ENCODE data around the gene FAM83G.
A peak's percentile ranks its signal among the peaks of the same experiment; 100 is the strongest.

The FAM83G gene

DNA sequence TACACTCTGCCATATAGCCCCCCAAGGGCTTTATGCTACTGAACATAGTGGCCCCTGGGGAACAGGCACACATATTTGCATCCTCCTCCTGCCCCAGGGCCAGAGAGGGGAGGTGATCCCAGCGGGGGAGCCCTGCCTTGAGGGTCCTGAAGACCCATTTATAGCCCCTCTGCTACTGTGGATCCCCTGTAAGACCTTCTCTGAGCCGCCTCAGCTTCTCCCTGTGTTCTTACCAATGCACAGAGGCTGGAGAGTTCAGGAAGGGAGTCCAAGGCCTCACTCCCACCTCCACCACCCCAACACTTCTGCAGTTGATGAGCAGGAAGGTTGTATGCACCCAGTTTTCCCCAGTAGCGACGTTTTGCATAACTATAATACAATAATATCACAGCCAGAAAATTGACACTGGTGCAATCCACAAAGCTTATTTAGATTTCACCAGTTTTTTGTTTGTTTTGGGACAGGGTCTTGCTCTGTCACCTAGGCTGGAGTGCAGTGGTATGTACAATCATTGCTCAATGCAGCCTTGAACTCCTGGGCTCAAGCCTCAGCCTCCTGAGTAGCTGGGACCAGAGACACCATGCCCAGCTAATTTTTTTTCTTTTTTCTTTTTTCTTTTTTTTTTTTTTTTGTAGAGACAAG lies 1.3 kb upstream of the FAM83G start:
- no peak for DNase-seq (ENCODE audit: low read depth)

DNA sequence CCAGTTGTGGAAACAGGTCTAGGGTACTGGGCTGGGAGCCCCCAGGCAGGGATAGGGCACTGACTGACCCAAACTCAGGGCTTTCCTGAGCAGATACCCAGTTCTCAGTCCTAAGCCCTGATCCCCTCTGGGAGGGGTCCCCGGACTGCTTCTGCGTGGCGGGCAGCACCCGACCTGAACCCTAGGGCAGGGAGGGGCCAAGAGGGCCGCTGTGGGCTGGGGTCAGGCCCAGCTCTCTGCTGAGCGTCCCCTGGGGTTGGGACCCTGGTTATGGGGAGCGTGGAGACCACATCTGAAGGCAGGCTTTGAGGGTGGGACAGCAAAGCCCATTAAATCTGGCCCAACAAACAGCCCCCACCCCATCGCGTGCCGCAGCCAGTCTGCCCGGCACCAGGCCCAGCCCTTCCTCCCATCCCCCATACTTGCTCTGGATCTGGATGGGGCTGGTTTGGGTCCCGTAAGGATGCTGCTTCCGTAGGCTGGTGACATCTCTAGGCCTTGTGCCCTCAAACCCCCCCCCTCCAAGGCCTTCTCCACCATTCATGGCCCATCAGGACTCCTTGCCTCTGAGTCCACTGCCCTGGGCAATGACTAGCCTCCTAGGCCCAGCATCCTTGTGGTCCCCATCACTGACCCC lies 691 bp upstream of the FAM83G start:
- DNase-seq (ENCODE audit: low read depth): no peak

DNA sequence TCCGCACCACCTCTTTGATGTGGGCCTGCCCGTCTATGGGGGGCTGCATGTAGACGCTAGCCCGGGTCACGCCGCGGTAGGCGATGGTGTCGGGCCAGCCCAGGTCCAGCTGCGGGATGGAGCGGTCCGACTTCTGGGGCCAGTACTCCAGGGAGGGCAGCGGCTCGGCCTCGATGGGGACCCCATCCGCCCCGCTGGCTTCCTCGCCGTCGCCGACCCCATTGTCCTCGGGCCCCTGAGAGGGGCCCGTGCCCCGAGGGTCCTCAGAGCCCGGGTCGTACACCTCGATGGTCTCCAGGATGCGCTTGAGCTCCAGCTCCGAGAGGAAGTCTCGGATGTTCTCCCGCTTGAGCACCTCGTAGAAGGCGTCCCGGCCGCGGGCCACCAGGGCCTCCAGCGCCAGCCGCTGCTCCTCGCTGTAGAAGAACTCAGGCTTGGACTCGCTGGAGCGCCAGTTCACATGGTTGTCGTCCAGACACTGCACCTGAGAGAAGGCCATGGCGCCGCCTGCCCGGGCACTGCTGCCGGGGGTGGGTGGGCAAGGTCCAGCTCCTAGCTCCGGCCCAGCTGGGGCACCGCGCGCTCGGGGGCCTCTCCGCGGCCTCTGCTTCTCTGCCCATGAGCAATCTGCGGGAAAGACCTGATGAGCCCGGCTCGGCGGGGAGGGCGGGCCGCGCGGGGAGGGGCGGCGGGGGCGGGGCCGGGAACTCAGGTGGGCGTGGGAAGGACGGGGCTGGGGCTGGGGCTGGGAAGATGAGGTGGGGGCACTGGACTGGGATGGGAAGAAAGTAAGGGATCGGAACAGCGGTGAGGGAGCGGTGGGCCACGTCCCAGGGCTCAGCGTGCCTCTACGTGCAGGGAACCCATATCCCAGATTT lies 782 bp downstream of the FAM83G start:
- peak; percentile 50 for DNase-seq (ENCODE audit: low read depth)

DNA sequence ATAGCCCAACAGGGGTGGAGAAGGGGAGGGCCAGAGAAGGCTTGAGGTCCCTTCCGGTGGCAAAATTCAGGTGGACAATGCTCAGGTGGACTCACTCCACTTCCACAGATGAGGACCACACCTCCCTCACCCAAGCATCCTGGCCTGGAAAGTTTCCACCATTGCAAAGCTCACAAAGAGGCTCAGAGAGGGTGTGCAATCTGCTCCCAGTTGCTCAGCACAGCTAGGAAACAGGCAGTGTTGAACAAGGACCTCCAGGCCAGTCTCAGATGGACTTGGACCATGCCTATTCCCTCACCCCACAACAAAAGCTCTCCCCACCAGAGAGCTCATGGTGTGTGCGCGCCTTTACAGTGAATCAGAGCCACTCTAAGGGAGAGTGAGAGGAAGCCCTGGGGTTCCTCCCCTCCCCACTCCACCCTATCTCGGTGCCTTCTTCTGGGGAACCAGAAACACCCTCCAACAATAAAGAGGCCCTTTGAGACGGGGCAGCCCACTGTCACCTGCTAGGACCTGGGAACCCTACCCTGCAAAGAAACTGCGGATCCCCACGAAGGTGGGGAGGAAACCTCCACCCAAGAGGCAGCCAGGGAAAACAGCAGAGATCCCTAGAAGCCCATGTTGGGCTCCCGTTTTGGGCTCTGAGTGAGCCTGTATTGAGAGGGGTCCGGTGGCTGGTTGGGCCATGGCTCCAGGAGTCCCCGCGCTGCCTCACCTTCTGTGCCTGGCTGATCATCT lies 1.6 kb downstream of the FAM83G start:
- peak; percentile 80 for DNase-seq (ENCODE audit: low read depth)

DNA sequence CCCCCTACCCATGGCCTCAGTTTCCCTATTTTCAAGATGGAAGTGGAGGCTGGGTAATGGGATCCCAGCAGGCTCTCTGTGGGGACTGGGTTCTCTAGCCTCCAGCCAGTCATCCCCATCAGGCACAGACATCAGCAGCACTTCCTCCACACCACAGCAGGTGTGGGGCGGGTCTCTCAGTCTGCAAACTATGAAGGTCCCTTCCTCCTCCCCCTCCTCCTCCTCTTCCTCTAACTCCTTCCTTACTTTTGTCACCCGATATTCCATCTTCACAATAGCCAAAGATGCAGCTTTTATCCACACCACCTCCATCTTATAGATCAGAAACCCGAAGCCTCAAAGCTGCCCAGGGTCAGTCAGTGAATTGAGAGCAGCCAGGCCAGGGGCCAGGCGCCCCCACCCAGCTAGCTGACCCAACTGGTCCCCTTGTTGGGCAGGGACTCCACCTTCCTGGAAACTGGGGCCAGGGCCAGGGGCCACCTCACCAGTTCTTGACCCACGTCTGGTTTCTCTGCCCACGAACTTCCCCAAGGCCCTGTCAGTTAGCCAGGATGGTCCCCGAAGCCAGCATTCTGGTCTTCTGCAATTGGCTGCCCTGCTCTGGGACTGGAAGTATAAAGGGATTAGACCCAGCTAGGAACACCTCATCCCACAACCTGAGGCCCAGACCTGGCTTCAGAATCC lies 2.5 kb downstream of the FAM83G start:
- DNase-seq (ENCODE audit: low read depth): no peak

DNA sequence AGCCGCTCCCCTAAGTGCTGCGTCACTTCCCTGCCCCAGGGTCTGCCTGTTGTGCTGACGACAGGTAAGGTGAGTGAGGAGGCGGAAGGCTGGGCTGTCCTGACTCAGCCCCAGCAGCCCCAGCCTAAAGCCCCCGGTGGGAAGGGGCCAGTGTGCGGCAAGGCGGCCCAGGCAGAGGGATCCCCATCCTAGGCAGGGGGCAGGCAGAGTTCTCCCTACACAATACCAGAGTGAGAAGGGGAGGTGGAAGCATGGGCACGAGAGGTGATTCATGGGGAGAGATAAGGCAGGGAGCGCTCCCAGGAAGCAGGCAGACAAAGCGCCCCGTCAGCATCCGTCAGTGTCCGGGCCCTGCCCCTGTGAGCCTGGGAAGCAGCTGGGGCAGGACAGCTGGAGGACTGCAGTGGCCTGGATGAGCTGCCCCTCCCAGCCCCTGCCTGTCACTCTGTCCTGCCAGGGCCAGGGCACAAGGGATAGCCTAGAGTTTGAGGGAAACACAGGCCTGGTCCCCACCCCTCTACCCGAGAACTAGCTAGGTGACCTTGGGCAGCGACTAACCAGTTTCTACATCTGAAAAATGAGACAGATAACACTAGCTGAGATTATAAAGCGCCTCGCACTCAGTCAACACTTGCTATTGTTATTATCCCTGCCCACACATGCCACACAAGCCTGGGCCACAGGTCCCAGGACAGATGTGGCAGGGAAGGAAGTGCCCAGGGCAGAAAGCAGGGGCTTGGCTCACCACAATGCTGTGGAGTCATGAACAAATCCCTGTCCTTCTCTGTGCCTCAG lies 3.8 kb downstream of the FAM83G start:
- peak; percentile 73 for DNase-seq (ENCODE audit: low read depth)

DNA sequence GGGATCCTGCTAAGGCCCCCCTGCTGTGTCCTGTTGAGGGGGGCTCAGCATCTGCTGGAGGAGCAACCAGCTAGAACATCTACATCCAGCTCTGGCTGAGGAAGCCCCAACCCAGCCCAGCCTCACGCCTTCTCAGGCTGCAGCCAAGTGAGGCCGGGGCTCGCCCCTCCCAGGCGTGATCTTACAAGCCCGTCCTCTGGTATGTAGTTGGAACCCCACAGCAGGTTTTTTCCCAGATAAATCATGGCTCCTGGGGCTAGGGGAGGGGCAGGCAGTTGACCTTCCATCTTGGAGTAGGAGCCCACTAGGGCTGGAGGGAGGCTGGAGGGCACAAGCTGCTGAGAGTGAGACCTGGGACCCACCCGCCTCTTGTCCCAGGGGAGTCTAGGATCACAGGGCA lies 4.7 kb downstream of the FAM83G start:
- no peak for DNase-seq (ENCODE audit: low read depth)

DNA sequence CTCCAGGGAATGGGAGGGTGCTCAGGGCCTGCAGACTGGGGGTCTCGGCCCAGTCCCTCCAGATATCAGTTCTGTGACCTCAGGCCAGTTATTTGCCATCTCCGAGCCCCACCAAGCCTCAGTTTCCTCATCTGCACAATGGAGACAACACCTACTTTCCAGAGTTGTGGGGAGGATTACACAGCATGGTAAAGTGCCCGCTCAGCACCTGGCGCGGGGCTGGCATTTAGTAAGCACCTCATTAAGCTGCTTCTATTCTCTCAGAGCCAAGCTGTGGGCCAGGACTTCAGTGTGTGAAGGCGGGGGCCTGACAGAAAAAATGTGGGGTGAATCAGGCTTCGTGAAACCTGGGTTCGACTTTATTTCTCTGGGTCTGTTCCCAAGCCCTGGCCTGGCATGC lies 5.2 kb downstream of the FAM83G start:
- no peak for DNase-seq (ENCODE audit: low read depth)

DNA sequence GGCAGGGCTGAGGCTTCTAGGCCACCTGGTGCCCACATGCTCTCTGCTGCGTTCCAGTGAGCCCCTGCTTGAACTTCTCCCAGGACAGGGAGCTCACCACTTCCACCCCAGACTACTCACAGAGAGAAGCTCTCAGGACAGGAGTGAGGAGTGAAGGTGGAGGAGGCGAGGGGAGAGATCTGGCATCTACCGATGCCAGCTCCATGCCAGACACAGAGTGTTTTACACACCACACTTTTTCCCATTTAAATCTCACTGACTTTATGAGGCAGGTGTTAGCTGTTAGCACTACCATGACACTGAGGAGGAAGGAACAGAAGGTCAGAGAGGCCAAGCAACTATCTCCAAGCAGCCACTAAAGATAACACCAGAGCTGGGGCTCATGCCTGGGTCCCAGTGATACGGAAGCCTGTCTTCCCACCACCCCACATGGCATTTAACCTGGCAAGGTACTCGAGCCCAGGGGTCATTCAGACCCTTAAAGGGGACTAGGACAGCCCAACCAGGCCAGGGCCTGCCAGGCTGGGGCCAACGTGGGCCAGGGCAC lies 6.8 kb downstream of the FAM83G start:
- no peak for DNase-seq (ENCODE audit: low read depth)

DNA sequence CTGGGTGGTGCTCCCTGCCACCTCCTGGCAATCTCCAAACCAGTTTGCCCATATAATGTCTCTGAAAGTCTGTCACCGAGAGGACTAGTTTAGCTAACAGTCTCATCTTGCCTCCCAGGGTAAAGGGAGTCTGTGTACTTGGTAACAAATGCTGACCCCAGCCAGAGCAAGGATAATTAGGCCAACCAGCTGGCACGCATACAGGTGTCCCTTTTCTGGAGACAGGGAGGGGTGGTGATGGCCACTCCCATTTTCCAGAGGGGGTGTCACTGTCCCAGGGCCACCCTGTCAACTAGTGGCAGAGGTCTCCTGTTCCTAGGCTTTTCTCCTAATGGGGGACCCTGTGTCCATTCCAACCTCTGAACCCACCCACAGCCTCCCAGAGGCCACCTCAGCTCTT lies 8.1 kb downstream of the FAM83G start:
- DNase-seq (ENCODE audit: low read depth): no peak

DNA sequence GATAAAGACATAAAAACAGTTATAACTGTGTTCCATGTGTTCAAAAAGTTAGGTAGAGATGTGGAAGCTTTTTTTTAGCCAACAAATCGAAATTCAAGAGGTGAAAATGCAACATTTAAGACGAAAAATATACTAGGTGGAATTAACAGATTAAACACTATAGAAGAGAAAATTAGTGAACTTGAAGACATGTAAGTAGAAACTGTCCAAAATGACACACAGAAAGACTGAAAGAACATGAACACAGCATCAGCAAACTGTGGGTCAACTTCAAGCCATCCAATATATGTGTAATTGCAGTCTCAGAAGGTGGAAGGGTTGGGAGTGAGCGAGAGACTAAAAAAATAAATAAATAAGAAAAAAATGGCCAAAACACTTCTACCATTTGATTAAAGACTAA lies 9.3 kb downstream of the FAM83G start:
- DNase-seq (ENCODE audit: low read depth): no peak

DNA sequence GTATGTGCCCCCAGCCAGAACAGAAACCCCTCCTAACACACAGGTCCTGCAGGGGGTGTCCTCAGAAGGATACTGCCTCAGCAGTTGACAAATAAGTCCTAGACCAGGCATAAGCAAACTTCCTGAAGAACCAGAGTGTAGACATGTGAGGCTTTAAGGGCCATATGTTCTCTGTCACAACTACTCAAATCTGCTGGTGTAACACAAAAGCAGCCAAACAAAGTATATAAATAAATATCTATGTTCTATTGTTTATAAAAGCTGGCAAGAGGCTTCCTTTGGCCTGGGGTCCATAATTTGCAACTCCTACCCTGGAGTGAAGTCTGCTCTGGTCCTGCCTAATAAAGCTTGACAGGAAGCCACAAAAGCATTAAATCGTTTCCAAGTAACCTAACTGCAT lies 9.9 kb downstream of the FAM83G start:
- DNase-seq (ENCODE audit: low read depth): no peak

DNA sequence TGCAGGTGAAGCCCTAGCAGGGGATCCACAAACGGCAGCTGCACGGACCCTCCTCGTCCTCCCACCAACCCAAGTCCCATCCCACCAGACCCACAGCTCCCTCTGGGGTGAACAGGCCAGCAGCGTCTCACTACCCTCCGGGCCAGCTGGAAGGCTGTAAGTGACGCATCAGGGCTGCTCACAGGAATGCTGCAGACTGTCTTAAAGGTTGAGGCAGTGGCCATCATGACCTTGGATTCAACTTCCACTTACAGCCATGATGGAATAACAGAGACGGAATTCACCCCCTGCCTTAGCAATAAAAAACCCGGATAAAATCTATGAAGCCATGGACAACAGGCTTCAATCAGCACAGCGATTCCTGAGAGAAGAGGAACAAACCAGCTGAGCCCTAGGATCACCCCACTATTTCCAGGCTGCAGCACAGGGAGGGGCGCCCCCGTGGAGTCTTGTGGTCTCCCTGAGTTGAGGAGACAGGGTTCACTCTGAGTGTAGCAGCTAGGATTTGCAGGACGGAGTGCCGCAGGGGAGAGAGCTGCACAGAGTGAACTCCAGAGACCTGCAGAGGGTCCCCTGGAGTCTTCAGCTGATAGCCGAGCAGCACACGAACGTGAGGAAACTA lies 10.5 kb downstream of the FAM83G start:
- DNase-seq (ENCODE audit: low read depth): peak; percentile 50

DNA sequence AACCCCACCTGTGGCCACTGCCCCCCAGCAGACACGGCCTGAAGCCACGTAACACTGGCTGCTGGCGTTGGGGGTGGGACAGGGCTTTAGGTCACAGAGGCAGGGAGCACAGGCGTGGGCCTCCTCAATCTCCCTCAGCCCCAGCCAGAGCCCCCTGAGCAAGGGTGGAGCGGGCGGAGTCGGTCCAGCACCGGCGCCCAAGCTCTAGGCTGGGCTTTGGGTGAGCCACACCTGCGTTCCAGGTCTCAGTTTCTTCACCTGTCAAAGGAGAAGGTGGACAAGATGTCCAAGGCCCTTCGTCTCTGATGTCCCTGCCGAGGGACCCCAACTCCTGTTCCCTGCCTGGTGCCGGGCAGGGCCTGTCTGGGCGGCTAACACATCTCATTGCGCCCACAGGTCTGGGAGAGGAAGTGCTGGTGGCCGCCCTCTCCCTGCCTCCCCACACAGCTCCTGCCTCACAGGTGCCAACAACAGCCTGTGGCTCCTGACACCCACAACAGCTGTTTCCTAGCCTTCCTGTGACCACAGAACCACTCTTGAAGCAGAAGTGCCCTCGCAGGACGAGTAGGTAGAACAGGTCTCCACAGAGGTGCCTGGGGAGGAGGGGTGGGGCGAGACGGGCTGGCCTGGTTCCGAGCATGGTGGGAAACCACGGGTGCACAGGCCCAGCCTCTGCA lies 12.0 kb downstream of the FAM83G start:
- DNase-seq (ENCODE audit: low read depth): no peak

DNA sequence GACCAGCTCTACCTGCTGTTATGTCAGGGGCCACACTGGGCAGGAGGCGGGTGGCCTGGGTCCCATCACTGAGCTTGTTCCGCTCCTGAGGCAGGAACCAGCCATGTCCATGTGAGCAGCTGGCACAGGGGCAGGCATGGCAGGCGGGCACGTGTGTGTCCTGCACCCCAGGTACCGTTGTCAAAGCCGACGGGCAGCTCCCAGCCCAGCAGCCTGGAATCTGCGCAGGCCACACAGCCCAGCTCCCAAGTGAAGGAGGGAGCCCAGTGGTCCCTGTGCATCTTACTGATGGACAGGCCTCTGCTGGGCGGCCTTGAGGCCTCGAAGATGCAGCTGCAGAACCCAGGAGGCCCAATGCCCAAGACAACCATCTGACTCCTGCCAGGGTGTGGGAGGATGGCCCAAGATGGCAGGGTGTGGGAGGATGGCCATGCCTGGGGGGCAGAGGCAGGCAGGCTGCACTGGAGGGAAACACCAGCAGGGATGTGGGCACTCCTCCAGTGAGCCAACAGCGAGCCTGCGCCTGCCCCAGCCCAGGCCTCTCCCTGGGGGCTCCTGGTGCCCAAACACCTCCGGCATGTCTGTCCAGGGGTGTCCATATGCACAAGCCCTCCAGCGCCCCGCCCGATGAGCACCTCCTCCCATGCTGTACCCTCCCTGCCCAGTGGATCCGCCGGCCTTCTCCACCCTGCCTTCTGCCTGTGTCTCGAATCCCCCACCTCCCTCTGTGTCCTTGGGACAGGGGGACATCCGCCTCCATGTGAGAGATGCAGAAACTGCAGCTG lies 12.8 kb downstream of the FAM83G start:
- DNase-seq (ENCODE audit: low read depth): no peak

DNA sequence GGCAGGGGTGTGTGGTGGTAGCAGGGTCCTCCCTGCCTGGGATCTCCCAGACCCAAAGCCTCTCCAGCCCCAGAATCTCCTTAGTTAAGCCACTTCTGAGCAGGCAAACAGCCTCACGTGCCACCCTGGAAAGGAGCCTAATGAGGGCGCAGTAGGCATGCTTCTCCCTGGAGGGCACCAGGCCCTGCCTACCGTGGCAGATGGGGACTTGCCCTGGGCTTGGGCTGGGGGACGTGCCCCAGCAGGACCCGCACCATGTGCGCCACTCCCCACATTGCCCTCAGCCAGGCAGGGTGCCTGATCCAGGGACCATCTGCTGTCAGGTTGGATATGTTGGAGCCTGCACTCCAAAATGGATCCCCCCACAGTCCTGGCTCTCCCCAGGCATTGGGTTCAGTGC lies 14.2 kb downstream of the FAM83G start:
- DNase-seq (ENCODE audit: low read depth): no peak

DNA sequence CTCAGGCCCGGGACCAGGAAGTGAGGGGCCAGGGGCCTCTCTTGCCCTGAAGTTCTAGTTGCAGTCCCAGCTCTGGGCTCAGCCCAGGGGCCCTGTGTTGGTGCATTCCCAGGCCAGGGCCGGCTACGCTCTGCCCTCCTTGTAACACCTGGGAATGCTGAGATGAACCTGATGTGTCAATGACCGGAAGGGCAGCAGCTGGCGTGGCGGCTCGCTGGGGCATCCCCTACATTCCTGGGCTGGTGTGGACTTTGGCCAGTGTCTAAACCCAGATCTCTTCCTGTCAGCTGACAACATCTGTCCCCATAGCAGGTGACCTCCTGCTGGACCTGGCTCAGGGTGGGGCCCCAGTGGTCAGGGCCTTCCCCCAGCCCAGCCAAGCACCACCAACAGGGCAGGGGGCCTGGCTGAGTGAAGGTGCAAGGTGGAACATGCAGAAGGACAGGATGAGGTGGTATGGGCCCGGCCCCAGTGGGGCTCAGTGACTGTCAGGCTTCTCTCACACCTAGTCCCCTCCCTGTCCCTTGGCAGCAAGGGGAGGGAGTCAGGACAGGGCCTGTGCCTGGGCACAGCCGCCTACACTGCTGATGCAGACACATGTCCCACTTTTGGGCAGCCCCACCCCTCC lies 15.9 kb downstream of the FAM83G start:
- DNase-seq (ENCODE audit: low read depth): no peak

DNA sequence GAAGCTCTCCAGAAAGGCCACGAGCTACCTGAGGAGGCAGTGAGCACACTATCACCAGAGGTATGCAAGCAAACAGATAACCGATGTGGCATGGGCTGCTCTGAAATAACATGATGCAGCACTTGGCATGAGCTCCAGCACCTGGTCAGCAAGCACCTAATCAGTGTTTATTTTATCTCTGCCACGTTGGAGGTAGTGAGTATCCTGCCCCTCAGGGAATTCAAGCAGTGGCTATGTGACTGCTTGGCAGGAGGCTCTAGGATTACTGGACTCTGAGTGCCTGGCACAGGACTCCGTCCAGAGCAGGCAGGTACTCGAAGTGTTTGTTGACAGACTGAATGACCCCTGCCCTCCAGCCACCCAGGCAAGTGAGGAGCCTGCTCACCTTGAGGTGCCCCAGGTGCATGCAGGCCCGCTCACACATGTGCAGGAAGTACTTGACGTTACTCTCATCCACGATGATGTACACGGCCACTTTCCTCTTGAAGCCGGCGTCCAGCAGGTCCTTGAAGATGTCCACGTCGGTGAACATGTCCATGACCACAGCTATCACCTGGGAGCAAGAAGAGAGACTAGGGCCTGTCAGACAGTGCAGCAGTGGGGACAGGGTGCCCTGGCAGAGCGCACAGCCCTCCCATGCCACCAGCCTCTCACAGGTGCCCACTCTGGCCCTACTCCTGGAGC lies 16.6 kb downstream of the FAM83G start:
- DNase-seq (ENCODE audit: low read depth): no peak

Measured in EH (cell line).